DOHH2 (cell line): ENCODE results near the gene CCND2.

Source experiments
- H3F3A ChIP-seq: fragments of 200-600 bp; sonication (generic), shearing (Covaris generic); 2 replicates; pipeline ENCODE4 v1.6.0; 2016; ENCODE audit warnings: antibody characterized with exemption, mild to moderate bottlenecking; ENCODE audit not compliant: control insufficient read depth, insufficient read depth
- H3K27ac ChIP-seq: fragments of 200-600 bp; sonication (generic); 2 replicates; pipeline ENCODE4 v1.5.1; 2014; ENCODE audit warnings: low read depth, mild to moderate bottlenecking, low read length, moderate library complexity
- H3K27me3 ChIP-seq: fragments of 200-600 bp; sonication (generic); 2 replicates; pipeline ENCODE4 v1.6.1; 2014; ENCODE audit warnings: mild to moderate bottlenecking, low read length, mixed read lengths; ENCODE audit not compliant: control insufficient read depth
- H3K36me3 ChIP-seq: fragments of 200-600 bp; sonication (generic); 2 replicates; pipeline ENCODE4 v1.6.1; 2014; ENCODE audit warnings: mild to moderate bottlenecking, low read length, moderate library complexity, mixed read lengths; ENCODE audit not compliant: control insufficient read depth
- H3K4me1 ChIP-seq: fragments of 200-600 bp; sonication (generic); 2 replicates; pipeline ENCODE4 v1.6.1; 2014; ENCODE audit warnings: mild to moderate bottlenecking, low read length, mixed read lengths; ENCODE audit not compliant: control insufficient read depth
- H3K4me2 ChIP-seq: fragments of 200-600 bp; sonication (generic); 2 replicates; pipeline ENCODE4 v1.6.0; 2014; ENCODE audit warnings: mild to moderate bottlenecking, low read length, moderate library complexity
- H3K4me3 ChIP-seq: fragments of 200-600 bp; sonication (generic); 2 replicates; pipeline ENCODE4 v1.5.1; 2014; ENCODE audit warnings: mild to moderate bottlenecking, low read length, mixed read lengths
- H3K79me2 ChIP-seq: fragments of 200-600 bp; sonication (generic); 2 replicates; pipeline ENCODE4 v1.6.1; 2014; ENCODE audit warnings: mild to moderate bottlenecking, low read length, mixed read lengths; ENCODE audit not compliant: control insufficient read depth
- H3K9me2 ChIP-seq: fragments of 200-600 bp; sonication (generic); replicated peaks from 2 replicates; pipeline ENCODE4 v1.6.1; 2014; ENCODE audit warnings: mild to moderate bottlenecking, low read length, mixed read lengths; ENCODE audit not compliant: control insufficient read depth
- H3K9me3 ChIP-seq: fragments of 200-600 bp; sonication (generic); 2 replicates; pipeline ENCODE4 v1.6.1; 2014; ENCODE audit warnings: antibody characterized with exemption, low read length, mixed read lengths; ENCODE audit not compliant: control insufficient read depth, insufficient read depth
- H4K20me1 ChIP-seq: fragments of 200-600 bp; sonication (generic); 2 replicates; pipeline ENCODE4 v1.6.0; 2014; ENCODE audit warnings: low read depth, mild to moderate bottlenecking, antibody characterized with exemption, low read length, moderate library complexity; ENCODE audit not compliant: control insufficient read depth, insufficient read depth
- CTCF ChIP-seq: fragments of 200-600 bp; sonication (generic); IDR thresholded peaks from one replicate; pipeline ENCODE4 v1.5.1; 2014; ENCODE audit warnings: antibody characterized with exemption, mild to moderate bottlenecking, low read depth, low read length; ENCODE audit not compliant: poor library complexity, severe bottlenecking
- EZH2phosphoT487 ChIP-seq: fragments of 200-600 bp; sonication (generic); IDR thresholded peaks from 2 replicates; pipeline ENCODE4 v1.6.1; 2017; ENCODE audit warnings: borderline replicate concordance, mild to moderate bottlenecking, antibody characterized with exemption, low read length, moderate library complexity, mixed read lengths

Gene CCND2

DNA sequence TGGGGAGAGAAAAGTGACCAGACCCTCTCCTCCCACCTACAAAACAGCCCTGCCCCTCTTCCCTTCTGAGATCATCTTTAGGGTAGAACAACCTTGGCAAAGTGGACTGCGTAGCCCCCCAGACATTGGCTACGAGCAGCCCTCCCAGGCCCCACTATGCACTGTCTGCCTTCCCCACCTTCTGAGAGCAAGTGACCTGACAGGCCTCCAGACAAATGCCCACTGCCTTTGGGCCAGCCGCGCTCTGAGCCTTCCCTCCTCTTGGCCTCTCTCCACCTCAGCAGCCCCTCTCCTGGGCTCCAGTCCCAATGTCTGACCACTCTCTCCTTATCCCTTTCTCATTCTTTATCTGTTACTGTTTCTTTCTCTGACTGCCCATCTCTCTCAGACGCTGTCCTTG is 46.5 kb upstream of the CCND2 start:
- TF ChIP-seq EZH2phosphoT487 (no peak), CTCF (no peak)
- H3K4me2 ChIP-seq, result no peak overlapping the region
- no peaks in the 10 kb centered on the region for H3K27me3 ChIP-seq

DNA sequence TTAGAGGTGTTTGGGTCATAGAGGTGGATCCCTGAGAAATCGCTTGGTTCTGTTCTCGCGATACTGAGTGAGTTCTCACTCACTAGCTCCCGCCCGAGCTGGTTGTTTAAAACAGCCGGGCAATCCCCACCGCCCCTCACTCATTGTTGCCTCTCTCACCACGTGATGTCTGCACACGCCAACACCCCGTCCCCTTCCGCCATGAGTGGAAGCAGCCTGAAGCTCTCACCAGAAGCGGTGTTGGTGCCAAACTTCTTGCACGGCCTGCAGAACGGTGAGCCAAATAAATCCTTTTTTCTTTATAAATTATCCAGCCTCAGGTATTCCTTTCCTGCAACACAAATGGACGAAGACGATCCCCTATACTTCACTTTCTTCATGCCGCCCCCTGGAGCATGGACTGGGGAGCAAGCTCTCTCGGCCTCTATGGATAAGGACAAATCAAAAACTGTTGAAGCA is 45.4 kb upstream of the CCND2 start:
- Histone ChIP-seq H4K20me1 (no peaks in the 10 kb centered on the region), H3F3A (no peaks in the 10 kb centered on the region), H3K9me2 (no peaks in the 10 kb centered on the region), H3K27me3 (no peaks in the 10 kb centered on the region), H3K4me2 (no peak overlapping the region), H3K27ac (no peak overlapping the region), H3K9me3 (no peaks in the 10 kb centered on the region), H3K4me3 (no peak overlapping the region), H3K36me3 (no peaks in the 10 kb centered on the region), H3K4me1 (no peaks in the 10 kb centered on the region), H3K79me2 (no peaks in the 10 kb centered on the region)
- TF ChIP-seq EZH2phosphoT487 (no peak), CTCF (no peak)

More for the DNA sequence above, 46.5 kb upstream of the CCND2 start:
- Histone ChIP-seq H3K36me3 (no peaks in the 10 kb centered on the region), H3F3A (no peaks in the 10 kb centered on the region), H3K4me3 (no peak overlapping the region), H3K27ac (no peak overlapping the region), H3K9me3 (no peaks in the 10 kb centered on the region), H3K9me2 (no peaks in the 10 kb centered on the region), H4K20me1 (no peaks in the 10 kb centered on the region), H3K4me1 (no peaks in the 10 kb centered on the region), H3K79me2 (no peaks in the 10 kb centered on the region)

DNA sequence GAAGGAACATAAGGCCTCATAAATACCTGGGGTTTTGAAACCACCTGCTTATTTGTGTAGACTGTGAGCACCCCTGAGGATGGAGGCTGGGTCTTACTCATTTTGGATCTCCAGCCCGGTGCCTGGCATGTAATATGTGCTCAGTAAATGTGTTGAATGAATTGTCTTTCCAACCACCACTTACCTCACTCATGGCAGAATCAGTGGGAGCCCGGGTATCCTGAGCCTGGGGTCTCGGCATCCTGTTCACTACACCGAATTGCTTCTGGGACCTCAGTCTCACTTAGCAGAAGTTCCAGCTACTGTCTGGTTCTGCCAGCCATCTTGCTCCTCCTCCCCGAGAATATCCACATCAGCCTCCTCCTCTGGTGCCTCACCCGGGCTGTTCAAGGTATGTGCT is 43.0 kb upstream of the CCND2 start:
- Histone ChIP-seq H3K4me1 (no peaks in the 10 kb centered on the region), H3K79me2 (no peaks in the 10 kb centered on the region)

More for the DNA sequence above, 43.0 kb upstream of the CCND2 start:
- no peak for TF ChIP-seq CTCF
- no peak for TF ChIP-seq EZH2phosphoT487
- no peaks in the 10 kb centered on the region for H3K9me3 ChIP-seq
- H3F3A ChIP-seq, result no peaks in the 10 kb centered on the region
- no peak overlapping the region for H3K4me2 ChIP-seq
- H3K36me3 ChIP-seq, result no peaks in the 10 kb centered on the region
- H3K9me2 ChIP-seq, result no peaks in the 10 kb centered on the region
- no peaks in the 10 kb centered on the region for H4K20me1 ChIP-seq
- H3K27me3 ChIP-seq, result no peaks in the 10 kb centered on the region
- no peak overlapping the region for H3K27ac ChIP-seq
- no peak overlapping the region for H3K4me3 ChIP-seq
